HG03135 (cell line): Measurements from ENCODE around the gene THAP7.
"Not testable (repeated sequence)": the region's sequence is repeated elsewhere in the genome, so short reads cannot be mapped to it uniquely, and the experiment has no call there.

Experiments used
- ATAC-seq: cut with Tn5 transposase; IDR thresholded peaks from one replicate; pipeline ENCODE4 v1.9.1; 2021; ENCODE audit warnings: mild to moderate bottlenecking, moderate library complexity; ENCODE audit not compliant: unreplicated experiment

THAP7 gene, protein sequence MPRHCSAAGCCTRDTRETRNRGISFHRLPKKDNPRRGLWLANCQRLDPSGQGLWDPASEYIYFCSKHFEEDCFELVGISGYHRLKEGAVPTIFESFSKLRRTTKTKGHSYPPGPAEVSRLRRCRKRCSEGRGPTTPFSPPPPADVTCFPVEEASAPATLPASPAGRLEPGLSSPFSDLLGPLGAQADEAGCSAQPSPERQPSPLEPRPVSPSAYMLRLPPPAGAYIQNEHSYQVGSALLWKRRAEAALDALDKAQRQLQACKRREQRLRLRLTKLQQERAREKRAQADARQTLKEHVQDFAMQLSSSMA

DNA sequence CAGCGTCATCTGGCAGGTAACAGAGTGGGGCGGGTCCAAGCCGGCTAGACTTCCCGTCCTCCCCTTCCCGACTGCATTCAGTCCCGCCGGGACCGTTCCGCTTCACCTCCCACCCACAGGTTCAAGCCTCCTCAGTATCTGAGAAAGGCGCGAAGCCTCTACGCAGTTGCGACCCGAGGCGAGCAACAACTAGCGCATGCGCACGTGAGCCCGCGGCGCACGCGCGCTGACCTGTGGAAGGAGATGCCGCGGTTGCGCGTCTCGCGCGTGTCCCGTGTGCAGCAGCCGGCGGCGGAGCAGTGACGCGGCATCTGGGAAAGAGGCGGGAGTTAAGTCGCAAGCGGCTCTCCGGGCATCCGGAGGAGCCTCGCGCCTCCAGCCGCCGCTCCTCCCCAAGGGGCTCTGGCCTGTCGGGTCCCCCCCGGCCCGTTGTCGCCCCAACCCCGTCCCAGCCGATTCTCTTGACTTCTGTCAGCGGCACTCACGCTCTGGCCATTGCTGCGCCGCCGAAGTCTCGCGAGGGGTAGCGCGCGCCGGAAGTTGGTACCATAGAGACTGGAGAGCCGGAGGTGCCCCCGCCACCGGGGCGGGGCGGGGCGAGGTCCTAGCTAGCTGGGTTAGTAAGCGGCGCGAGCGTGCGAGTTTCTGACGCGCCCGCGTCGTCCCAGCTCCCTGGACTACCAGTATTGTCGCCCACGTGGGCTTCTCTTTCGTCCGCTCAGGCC lies at the start of gene THAP7:
Gene THAP7 (minus strand): TSS at position 518 of the 725 bp plus-strand sequence. CDS start 207 bp downstream, at position 311.
- ATAC-seq, result peak; percentile 83

- no peak for ATAC-seq
Observed at GRCh38 chr22:21051145-21051830, 49.4 kb upstream of the THAP7 start.

- not testable (repeated sequence) for ATAC-seq
Observed at GRCh38 chr22:21048965-21049364, 47.0 kb upstream of the THAP7 start.

- not testable (repeated sequence) for ATAC-seq
Observed at GRCh38 chr22:21048448-21048847, 46.5 kb upstream of the THAP7 start.

DNA sequence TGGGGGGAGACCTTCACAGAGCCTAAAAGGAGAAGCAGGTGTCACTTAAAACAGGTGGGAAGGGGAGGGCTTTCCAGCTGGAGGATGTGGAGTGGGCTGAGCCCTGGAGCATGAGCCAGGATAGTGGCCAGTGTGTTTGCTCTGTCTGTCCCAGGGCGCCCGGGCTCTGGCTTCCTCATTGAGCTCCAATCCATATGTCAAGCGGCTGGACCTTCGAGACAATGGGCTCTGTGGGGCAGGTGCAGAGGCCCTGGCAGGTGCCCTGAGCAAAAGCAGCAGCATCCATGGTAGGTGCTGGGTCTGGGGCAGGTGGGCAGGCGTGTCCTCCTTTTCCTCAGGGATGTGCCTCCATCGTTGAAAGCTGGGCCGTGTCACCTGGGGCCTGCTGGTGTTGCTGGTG lies 45.8 kb upstream of the THAP7 start:
- ATAC-seq, result no peak

- no peak for ATAC-seq
Observed at GRCh38 chr22:21047035-21047661, 45.2 kb upstream of the THAP7 start.

DNA sequence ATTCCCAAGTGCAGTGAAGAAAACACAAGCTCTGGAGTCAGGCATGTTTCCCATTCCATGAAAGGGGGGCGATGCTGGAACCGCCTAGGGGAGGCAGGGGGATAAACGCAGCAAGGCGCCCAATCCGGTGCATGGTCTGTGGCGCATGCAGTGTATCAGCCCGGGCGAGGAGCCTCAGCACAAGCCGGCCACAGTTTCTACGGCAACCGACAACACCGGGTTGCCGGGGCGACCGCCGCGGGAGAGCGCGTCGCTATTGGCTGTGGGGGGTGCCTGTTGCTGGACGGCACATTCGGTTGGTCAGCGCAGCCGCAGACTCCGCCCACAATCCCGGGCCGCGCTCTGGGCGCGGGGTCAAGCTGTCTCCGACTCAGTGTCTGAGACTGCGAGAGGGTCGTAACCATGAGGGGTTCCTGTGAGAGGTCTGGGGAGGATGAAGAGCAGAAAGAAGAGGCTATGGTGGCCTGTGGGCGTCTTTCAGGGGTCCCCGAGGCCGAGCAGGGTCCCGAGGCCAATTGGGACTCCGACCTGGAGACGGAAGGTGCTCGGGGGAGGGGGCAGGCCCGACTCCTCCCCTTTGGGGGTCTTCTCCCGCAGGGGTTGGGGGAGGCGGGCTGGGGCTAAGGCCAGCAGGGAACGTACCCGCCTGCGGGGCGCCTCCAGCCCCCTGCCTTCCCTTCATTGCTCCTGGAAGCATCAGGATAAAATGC lies 43.8 kb upstream of the THAP7 start, which contains the start of gene LRRC74B:
Gene LRRC74B (plus strand): TSS at position 362 of the 710 bp plus-strand sequence. CDS start 41 bp downstream, at position 403.
- ATAC-seq, result peak; percentile 76

DNA sequence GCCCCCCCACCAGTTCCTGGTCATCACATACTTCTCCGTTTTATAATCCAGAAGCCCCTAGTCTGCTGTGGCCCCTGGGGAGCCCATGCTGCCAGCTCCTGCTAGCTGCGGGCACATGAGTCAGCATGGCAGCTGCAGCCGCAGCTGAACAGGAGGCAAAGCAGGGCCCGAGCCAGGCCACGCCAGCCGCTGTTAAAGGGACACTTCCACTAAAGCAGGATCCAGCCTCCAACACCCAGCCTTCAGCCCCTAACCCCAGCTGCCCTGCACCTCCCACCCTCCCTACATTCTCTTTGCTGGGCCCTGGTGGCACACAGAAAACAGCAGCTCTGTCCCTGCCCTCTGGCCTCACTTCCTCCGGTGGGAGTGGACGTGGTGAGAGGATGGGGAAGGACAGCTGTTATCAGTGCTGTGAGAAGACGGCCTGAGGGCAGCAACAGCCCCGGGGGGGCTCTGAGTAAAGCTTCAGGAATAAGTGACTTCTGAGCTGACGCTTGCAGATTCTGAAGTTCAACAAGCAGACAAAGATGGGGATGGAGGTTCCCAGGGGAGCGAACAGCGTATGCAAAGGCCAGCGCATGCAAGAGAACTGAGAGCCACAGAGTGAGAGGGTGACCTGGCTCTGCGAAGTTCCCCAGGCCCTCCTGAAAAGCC lies 43.1 kb upstream of the THAP7 start:
- ATAC-seq, result no peak

GRCh38 chr22:21043860-21044535 lies 42.1 kb upstream of the THAP7 start:
- ATAC-seq, result no peak

- no peak for ATAC-seq
Observed at GRCh38 chr22:21042978-21043859, 41.3 kb upstream of the THAP7 start.

DNA sequence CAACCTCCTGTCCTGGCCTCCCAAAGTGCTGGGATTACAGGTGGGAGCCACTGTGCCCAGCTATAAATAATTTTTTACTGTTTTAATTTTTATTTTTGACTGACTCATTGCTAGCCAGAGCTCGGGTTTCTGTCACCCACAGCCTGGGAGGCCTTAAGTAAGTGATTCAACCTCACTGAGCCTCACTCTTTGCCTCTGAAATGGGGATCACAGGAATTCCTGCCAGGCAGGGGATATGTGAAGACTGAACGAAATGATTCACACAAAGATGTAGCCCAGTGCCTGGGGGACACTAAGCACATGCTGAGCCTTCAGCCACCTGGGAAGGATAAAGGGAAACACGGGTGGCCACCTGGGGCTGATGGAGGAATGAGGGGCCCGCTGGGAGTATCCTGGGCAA lies 40.0 kb upstream of the THAP7 start:
- ATAC-seq, result no peak

- not testable (repeated sequence) for ATAC-seq
Observed at GRCh38 chr22:21039158-21039557, 37.2 kb upstream of the THAP7 start.

DNA sequence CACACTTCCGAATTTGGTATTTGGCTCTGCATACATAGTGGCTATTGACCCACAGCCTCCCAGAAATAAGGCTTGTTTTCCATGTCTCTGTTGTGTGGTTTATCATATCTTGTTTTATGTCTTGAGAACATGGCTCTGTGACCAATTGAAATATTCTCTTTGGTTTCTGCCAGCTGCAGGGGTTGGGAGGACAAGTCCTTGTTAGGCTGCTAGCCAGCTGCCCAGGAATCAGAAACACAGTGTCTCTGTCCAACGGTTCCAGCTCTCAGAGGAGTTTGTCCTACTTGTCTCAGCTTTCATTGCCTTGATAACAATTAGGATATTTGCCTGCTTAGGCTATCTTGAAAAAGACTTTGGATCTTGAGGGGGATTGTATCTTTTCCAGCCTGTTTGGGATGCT lies 36.5 kb upstream of the THAP7 start:
- no peak for ATAC-seq

GRCh38 chr22:21034989-21035388 lies 33.1 kb upstream of the THAP7 start:
- no peak for ATAC-seq

- no peak for ATAC-seq
Observed at GRCh38 chr22:21033895-21034294, 32.0 kb upstream of the THAP7 start.

GRCh38 chr22:21032868-21033688 lies 31.2 kb upstream of the THAP7 start:
- no peak for ATAC-seq

DNA sequence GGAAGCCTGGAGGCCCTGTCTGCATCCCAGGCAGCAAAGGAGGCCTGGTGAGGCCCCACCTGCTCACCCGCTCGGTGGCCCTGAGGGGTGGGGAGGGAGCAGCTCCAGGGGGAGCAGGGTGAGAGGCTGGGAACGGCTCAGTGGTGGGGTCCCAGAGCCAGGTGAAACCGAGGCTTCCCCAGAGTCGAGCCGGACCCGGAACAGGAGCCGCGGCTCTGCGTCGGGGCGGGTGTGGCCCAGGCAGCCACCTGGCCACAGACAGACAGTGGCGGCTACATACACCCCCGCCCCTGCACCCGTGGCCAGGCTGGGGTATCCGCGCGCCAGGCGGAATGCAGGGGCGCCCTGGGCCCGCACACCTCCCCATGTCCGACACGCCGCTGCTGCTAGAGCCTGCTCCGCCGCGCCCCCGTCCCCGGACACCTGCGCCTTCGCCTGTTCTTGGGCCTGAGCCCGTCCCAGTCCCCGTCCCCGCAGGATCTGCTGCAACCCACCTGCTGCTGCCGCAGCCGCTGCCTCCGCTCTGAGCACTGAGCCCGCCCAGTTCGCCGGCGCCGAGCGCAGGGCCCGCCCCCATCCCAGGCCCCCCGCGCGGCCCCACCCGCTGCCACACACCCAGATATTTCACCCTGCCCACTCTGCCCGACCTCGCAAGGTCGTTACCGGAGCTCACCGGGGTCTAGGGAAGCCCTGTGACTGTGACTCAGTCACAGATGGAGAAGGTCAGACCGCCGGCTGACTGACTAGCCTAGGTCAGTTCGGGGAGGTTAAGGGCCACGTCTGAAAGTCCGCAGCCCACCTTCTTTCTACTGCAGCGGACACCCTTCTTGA lies 30.3 kb upstream of the THAP7 start, which contains the start of gene SLC7A4:
Gene SLC7A4 (minus strand): TSS at position 525 of the 831 bp plus-strand sequence. CDS start 749 bp downstream, outside the sequence.
- no peak for ATAC-seq
